ENCODE data around the gene CYS1. TPM values are rescaled to one million over a fixed set of nuclear protein-coding genes. Genes with fewer than 3 reads are reported as not detected.

The CYS1 gene
- polyA plus RNA-seq, 1 donor from 2014 or later: not detected

DNA sequence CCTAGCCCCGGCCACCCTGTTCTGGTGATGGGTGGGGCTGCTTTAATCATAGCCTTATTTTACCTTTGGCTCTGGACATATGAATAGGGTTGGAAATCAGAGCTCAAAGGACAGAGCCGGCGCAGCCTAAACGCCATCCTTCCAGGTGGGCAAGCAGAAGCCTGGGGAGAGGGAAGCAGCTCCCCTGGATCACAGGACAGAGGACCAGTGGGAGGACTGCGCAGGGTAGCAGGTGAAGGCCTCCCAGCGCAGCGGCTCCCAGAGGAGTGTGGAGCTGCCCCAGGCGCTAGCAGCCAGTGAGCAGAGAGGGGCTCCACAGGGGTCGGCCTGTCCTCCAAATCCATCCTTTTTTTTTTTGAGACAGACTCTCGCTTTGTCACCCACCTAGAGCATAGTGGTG is 16.4 kb upstream of the CYS1 start:
- H3K4me2 ChIP-seq (ENCODE audit: low read length): no peak overlapping the region
- H3K9ac ChIP-seq (ENCODE audit: low read length): no peak overlapping the region
- H3K79me2 ChIP-seq (replicated peaks; ENCODE audit: insufficient read depth, low read length): no peaks in the 10 kb centered on the region
- no peaks in the 10 kb centered on the region for H3K9me2 ChIP-seq (ENCODE audit: insufficient read depth, low read length)
- no peaks in the 10 kb centered on the region for H3F3A ChIP-seq (ENCODE audit: insufficient read depth, low read length, poor library complexity, severe bottlenecking)
- no peak overlapping the region for H3K27ac ChIP-seq (ENCODE audit: low read length)
- H3K9me3 ChIP-seq (ENCODE audit: low read length): no peaks in the 10 kb centered on the region
- H4K20me1 ChIP-seq (ENCODE audit: insufficient read depth): no peaks in the 10 kb centered on the region
- no peak overlapping the region for H2AFZ ChIP-seq (ENCODE audit: low read depth, low read length)
- H3K27me3 ChIP-seq (ENCODE audit: insufficient read depth, low read depth, low read length): no peaks in the 10 kb centered on the region
- no peak overlapping the region for H3K4me3 ChIP-seq (ENCODE audit: low read length)
- TF ChIP-seq EZH2 (IDR thresholded peaks at IDR 0.05; ENCODE audit: borderline replicate concordance, insufficient read depth, low read length, poor library complexity, severe bottlenecking) (no peak), MXI1 (conservative IDR thresholded peaks at IDR 0.05; ENCODE audit: poor library complexity, severe bottlenecking) (no peak), TAF1 (IDR thresholded peaks at IDR 0.05; ENCODE audit: low read depth) (no peak), EP300 (conservative IDR thresholded peaks at IDR 0.05; ENCODE audit: poor library complexity, severe bottlenecking) (no peak), SMC3 (conservative IDR thresholded peaks at IDR 0.05; ENCODE audit: poor library complexity) (no peak), POLR2AphosphoS5 (IDR thresholded peaks at IDR 0.05) (no peak), RAD21 (conservative IDR thresholded peaks at IDR 0.05) (no peak)
- TF ChIP-seq, protein P1, sequence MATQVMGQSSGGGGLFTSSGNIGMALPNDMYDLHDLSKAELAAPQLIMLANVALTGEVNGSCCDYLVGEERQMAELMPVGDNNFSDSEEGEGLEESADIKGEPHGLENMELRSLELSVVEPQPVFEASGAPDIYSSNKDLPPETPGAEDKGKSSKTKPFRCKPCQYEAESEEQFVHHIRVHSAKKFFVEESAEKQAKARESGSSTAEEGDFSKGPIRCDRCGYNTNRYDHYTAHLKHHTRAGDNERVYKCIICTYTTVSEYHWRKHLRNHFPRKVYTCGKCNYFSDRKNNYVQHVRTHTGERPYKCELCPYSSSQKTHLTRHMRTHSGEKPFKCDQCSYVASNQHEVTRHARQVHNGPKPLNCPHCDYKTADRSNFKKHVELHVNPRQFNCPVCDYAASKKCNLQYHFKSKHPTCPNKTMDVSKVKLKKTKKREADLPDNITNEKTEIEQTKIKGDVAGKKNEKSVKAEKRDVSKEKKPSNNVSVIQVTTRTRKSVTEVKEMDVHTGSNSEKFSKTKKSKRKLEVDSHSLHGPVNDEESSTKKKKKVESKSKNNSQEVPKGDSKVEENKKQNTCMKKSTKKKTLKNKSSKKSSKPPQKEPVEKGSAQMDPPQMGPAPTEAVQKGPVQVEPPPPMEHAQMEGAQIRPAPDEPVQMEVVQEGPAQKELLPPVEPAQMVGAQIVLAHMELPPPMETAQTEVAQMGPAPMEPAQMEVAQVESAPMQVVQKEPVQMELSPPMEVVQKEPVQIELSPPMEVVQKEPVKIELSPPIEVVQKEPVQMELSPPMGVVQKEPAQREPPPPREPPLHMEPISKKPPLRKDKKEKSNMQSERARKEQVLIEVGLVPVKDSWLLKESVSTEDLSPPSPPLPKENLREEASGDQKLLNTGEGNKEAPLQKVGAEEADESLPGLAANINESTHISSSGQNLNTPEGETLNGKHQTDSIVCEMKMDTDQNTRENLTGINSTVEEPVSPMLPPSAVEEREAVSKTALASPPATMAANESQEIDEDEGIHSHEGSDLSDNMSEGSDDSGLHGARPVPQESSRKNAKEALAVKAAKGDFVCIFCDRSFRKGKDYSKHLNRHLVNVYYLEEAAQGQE (IDR thresholded peaks at IDR 0.05; ENCODE audit: borderline replicate concordance): no peak
- TF ChIP-seq, protein P2, sequence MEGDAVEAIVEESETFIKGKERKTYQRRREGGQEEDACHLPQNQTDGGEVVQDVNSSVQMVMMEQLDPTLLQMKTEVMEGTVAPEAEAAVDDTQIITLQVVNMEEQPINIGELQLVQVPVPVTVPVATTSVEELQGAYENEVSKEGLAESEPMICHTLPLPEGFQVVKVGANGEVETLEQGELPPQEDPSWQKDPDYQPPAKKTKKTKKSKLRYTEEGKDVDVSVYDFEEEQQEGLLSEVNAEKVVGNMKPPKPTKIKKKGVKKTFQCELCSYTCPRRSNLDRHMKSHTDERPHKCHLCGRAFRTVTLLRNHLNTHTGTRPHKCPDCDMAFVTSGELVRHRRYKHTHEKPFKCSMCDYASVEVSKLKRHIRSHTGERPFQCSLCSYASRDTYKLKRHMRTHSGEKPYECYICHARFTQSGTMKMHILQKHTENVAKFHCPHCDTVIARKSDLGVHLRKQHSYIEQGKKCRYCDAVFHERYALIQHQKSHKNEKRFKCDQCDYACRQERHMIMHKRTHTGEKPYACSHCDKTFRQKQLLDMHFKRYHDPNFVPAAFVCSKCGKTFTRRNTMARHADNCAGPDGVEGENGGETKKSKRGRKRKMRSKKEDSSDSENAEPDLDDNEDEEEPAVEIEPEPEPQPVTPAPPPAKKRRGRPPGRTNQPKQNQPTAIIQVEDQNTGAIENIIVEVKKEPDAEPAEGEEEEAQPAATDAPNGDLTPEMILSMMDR (IDR thresholded peaks at IDR 0.05; ENCODE audit: poor library complexity, severe bottlenecking): no peak
- H3K36me3 ChIP-seq (ENCODE audit: insufficient read depth, low read length): no peaks in the 10 kb centered on the region

DNA sequence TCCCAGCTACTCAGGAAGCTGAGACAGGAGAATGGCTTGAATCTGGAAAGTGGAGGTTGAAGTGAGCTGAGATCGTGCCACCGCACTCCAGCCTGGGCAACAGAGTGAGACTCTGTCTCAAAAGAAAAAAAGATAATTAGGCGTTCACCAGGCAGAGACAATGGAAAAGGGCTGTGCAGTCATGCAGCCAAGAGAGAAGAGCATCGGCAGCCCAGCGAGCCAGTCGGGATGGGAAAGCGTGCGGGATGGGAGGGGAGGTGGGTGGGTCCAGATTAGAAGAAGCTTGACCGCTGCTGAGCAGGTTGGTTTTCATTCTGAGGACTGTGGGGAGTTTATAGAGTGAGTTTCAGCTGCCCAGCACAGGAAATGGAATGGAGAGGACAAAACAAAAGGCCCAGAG is 15.0 kb upstream of the CYS1 start:
- TF ChIP-seq SMC3 (conservative IDR thresholded peaks at IDR 0.05; ENCODE audit: poor library complexity): no peak
- Histone ChIP-seq H3K36me3 (ENCODE audit: insufficient read depth, low read length) (no peaks in the 10 kb centered on the region), H2AFZ (ENCODE audit: low read depth, low read length) (no peak overlapping the region), H3K27me3 (ENCODE audit: insufficient read depth, low read depth, low read length) (no peaks in the 10 kb centered on the region), H3K9ac (ENCODE audit: low read length) (no peak overlapping the region), H3K4me3 (ENCODE audit: low read length) (no peak overlapping the region), H3F3A (ENCODE audit: insufficient read depth, low read length, poor library complexity, severe bottlenecking) (no peaks in the 10 kb centered on the region), H4K20me1 (ENCODE audit: insufficient read depth) (no peaks in the 10 kb centered on the region), H3K4me2 (ENCODE audit: low read length) (no peak overlapping the region), H3K9me2 (ENCODE audit: insufficient read depth, low read length) (no peaks in the 10 kb centered on the region), H3K27ac (ENCODE audit: low read length) (no peak overlapping the region), H3K79me2 (replicated peaks; ENCODE audit: insufficient read depth, low read length) (no peaks in the 10 kb centered on the region), H3K9me3 (ENCODE audit: low read length) (no peaks in the 10 kb centered on the region)

Measured in neural cell (in vitro differentiated cells).